ENCODE data around the gene ZFYVE19.

ZFYVE19 gene

DNA sequence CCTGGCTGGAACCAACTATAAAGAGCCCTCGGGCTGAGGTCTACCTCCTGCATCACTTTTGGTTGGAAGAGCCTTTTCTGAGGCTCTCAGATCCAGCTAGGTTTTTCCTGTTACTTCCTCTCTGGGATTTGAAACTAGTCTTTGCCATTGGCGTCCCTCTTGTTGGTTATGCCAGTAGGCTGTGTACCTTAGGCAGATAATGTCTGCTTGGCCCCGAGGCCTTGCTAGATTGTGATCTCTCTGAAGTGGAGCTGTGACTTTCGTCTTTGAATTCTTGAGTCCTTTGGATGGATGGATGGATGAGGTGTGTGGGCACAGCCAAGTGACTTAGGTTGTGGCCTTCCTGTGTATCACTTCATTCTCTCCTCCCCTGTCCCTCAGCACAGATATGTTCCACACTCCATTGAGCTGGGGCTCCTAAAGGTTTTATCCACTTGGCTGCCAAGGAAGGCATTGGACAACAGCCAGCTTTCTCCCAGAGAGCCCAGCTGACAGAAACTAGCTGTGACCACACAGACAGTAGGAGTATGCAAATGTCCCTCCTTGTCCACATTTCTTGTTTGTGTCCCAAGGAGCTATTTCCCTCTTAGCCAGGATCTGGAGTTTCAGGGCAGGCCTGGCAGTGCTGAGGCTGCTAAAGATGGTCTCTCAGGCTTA, 8.3 kb downstream of the ZFYVE19 start:
- H3K4me1 Mint-ChIP-seq = no peaks in the 10 kb centered on the region
- DNase-seq = no peak
- H3K9me3 Mint-ChIP-seq = no peaks in the 10 kb centered on the region
- no peak overlapping the region for H3K4me3 Mint-ChIP-seq
- CTCF ChIA-PET = interaction anchor here (1.4 kb wide), 1 partner anchor 207 kb away, joined by 3 read pairs; no protein-coding TSS in a partner anchor
- H3K27me3 Mint-ChIP-seq = no peaks in the 10 kb centered on the region
- peaks cover 13% of the 10 kb centered on the region for H3K36me3 Mint-ChIP-seq
- H3K27ac Mint-ChIP-seq = no peak overlapping the region

DNA sequence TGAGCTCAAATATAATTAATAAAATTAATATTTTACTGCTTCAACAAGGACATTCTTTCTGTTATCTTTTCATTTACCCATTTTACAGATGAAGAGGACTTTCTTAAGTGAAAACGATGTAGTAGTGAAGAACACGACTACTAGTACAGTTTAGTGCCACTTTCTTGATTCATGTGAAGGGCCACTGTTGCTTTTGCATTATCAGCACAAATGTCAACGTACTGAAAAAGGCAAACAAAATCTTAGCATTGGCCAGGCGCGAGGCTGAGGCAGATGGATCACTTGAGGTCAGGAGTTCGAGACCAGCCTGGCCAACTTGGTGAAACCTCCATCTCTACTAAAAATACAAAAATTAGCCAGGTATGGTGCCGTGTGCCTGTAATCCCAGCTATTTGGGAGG, 12.2 kb downstream of the ZFYVE19 start:
- DNase-seq = no peak
- no peak overlapping the region for H3K27ac Mint-ChIP-seq
- H3K36me3 Mint-ChIP-seq = peaks cover 6% of the 10 kb centered on the region
- H3K4me1 Mint-ChIP-seq = no peaks in the 10 kb centered on the region
- no peaks in the 10 kb centered on the region for H3K27me3 Mint-ChIP-seq
- CTCF ChIA-PET = no interaction called here
- H3K9me3 Mint-ChIP-seq = no peaks in the 10 kb centered on the region
- no peak overlapping the region for H3K4me3 Mint-ChIP-seq

DNA sequence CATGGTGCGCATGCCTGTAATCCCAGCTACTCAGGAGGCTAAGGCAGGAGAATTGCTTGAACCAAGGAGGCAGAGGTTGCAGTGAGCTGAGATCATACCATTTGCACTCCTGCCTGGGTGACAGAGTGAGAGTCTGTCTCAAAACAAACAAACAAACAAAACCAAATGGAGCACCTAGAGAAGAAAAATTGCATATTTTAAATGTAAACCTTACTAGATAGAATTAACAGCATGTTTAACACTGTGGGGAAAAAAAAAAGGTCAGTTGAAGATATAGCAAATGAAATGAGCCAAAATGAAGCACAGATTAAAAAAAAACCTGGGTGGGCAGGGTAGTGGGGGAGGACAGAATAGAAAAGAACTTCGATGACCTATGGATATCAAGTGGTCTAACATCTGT, 14.3 kb downstream of the ZFYVE19 start:
- DNase-seq = no peak

DNA sequence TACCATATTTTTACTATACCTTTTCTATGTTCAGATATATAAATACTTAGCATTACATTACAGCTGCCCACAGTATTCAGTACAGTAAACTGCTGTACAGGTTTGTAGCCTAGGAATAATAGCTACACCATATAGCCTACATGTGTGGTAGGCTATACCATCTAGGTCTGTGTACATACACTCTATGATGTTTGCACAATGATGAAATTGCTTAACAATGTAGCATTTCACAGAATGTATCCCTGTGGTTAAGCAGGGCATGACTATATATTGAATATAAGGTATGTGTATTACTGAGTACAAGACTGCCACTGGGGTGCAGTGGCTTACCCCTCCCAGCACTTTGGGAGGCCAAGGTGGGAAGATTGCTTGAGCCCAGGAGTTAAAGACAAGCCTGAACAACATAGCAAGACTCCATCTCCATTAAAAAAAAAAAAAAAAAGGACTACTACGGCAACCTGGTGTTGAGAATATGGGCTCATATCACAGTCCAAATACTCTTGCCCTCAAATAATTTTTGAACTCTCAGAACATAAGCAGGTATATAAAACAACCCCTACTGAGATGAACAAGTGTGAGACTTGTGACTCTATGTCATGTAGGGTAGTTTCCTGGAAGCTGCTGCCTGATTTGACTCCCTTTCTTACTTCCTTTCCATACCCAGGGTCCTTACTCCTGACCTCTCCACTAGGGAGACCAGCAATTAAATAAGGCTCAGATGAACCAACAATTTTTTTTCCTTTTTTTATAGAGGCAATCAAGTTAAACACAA, 16.9 kb downstream of the ZFYVE19 start:
- H3K9me3 Mint-ChIP-seq = no peaks in the 10 kb centered on the region
- no peak overlapping the region for H3K4me3 Mint-ChIP-seq
- H3K36me3 Mint-ChIP-seq = no peaks in the 10 kb centered on the region
- no peak for DNase-seq
- CTCF ChIA-PET = no interaction called here
- H3K27me3 Mint-ChIP-seq = peaks cover 30% of the 10 kb centered on the region
- H3K27ac Mint-ChIP-seq = no peak overlapping the region
- no peaks in the 10 kb centered on the region for H3K4me1 Mint-ChIP-seq

More for the DNA sequence above, 14.3 kb downstream of the ZFYVE19 start:
- Mint-ChIP-seq H3K27ac (no peak overlapping the region), H3K27me3 (peaks cover 16% of the 10 kb centered on the region), H3K36me3 (no peaks in the 10 kb centered on the region), H3K4me1 (no peaks in the 10 kb centered on the region), H3K4me3 (no peak overlapping the region), H3K9me3 (no peaks in the 10 kb centered on the region)
- CTCF ChIA-PET = no interaction called here

DNA sequence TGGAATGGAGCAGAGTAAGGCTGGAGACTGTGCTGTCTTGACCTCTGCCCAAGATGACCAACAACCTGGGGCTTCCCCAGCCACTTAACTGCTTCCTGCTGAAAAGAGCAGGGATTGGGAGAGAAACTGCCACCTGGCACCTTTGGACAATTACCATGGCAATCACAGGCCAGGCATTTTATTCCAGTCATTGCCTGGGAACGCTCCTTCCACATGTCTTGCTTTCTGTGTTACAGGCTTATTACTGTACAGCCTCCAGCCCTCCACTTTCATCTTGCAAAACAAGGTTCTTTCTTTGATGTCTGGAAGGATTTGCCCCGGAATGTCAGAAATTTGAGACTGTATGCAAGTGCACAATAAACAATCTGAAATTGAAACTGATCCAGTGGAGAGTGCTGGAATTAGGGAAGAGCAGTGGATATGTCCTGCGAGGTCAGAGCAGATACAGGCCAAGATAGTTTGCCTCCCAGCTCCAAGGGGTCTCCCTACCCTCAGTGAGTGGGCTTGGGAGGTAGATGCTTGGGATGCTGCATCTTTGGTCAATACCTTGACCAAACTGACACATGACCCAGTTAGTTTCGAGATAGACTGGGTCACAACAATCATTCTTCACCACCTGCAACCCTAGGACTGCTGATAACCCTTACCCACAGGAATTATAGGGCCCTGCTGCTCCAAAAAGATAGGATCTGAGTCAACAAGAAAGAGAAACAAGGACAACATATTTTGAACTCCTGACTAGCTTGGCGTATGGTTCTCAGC, 19.0 kb downstream of the ZFYVE19 start:
- no peaks in the 10 kb centered on the region for H3K4me1 Mint-ChIP-seq
- H3K4me3 Mint-ChIP-seq = no peak overlapping the region
- no peak for DNase-seq
- CTCF ChIA-PET = no interaction called here
- H3K27me3 Mint-ChIP-seq = peaks cover 30% of the 10 kb centered on the region
- H3K27ac Mint-ChIP-seq = no peak overlapping the region
- no peaks in the 10 kb centered on the region for H3K36me3 Mint-ChIP-seq
- no peaks in the 10 kb centered on the region for H3K9me3 Mint-ChIP-seq

DNA sequence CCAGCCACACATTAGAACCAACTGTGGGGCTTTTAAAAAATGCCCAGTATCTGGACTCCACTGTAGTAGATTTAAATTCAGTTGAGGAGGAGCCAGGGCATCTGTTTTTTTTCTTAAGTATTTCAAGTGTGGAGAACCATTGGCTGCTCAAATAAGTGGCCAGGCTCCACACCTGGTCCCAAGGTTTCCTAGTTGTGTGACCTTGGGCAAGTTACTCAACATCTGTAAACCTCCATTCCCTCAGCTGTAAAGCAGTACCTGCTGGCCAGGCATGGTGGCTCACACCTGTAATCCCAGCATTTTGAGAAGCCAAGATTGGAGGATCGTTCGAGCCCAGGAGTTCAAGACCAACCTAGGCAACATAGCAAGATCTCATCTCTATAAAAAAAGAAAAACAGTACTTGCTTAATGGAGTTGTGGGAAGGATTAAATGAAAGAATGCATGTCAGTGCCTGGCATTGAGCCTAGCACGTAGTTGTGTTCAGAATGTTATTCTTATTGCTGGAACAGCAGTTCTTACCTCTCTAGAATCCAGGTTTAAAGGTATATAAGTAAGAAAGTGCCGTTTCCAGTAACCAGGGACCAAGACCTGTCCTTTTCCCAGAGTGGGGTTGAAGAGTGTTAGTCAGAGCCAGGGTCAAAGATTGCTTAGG, 19.7 kb downstream of the ZFYVE19 start:
- Mint-ChIP-seq H3K27me3 (peaks cover 30% of the 10 kb centered on the region), H3K27ac (no peak overlapping the region), H3K9me3 (no peaks in the 10 kb centered on the region), H3K4me3 (no peak overlapping the region), H3K4me1 (no peaks in the 10 kb centered on the region), H3K36me3 (no peaks in the 10 kb centered on the region)
- no peak for DNase-seq
- CTCF ChIA-PET = interaction anchor here (1.5 kb wide), 1 partner anchor 32 kb away, joined by 5 read pairs; no protein-coding TSS in a partner anchor

DNA sequence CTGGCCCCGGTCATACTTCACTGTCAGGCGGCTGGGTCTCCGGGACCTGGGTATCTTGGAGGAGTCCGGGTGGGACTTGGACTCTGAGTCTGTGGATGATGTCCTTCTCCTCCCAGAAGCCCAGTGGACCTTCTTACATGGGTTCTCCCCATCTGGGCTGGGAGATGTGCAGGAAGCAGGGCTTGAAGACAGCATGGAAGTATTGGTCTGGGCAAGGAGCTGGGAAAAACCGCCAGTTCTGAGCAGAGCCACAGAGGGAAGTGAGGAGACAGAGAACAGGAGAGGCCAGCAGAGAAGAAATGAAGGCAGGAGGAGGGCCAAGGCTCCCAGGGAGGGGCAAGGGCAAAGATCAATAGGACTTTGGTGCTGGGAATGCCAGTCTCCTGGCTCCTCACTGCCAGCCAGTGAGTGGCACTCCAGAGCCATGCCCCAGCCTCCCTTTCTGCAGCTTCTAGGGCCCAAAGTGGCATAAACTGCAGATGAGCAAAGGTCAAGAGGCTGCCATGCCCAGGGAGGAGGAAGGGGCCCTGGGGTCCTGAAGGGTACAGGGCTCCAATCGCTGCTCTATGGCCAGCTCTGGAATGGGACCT, 21.7 kb downstream of the ZFYVE19 start, which contains the start of gene PPP1R14D:
Gene PPP1R14D (minus strand): TSS at position 262 of the 590 bp plus-strand sequence. CDS start 67 bp downstream, at position 195.
- H3K4me3 Mint-ChIP-seq = no peak within 1 kb of the TSS
- CTCF ChIA-PET = no interaction called here
- no peaks in the 10 kb centered on the region for H3K9me3 Mint-ChIP-seq
- H3K27ac Mint-ChIP-seq = no peak within 1 kb of the TSS
- H3K36me3 Mint-ChIP-seq = no peaks in the 10 kb centered on the region
- no peak for DNase-seq
- no peaks in the 10 kb centered on the region for H3K4me1 Mint-ChIP-seq
- H3K27me3 Mint-ChIP-seq = peaks cover 30% of the 10 kb centered on the region

DNA sequence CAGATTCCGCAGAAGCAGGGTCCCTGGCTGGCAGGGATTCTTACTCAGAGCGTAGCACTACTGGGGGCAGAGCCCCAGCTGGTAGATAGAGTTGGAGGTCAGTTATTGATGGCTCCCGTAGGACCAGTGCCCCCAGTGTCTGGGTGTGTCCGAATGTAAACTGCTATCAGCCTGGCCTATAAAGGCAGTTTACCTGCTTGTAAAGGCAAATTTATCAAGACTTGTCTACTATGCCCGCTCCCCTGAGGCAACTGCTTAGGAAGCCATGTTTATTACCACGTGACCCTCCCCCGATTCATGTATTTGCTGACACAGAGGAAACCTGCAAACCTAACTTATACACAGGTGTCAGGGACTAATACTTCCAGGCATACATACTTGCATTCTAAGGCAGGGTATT, 22.2 kb downstream of the ZFYVE19 start:
- DNase-seq = no peak
- no peak overlapping the region for H3K27ac Mint-ChIP-seq
- no peaks in the 10 kb centered on the region for H3K4me1 Mint-ChIP-seq
- peaks cover 30% of the 10 kb centered on the region for H3K27me3 Mint-ChIP-seq
- CTCF ChIA-PET = no interaction called here
- no peaks in the 10 kb centered on the region for H3K9me3 Mint-ChIP-seq
- no peak overlapping the region for H3K4me3 Mint-ChIP-seq
- H3K36me3 Mint-ChIP-seq = no peaks in the 10 kb centered on the region

DNA sequence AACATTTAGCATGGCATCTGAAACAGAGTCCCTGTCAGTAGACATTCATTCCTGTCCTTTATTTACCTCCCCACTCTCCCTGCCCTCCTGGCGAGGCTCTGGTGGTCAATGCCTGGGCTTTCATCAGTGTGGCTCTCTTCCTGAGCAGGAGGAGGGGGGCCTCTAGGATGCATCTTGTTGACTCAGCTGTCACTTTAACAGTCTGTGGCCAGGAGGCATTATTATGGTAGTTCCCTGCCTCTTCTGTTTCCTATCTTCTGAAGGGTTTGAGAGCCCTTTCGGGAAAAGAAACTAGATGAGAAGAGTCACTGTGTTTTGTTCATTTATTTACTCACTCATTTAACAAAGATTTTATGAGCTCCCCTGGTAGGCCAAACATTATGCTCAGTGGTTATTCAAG, 24.0 kb downstream of the ZFYVE19 start:
- Mint-ChIP-seq H3K27ac (no peak overlapping the region), H3K4me3 (no peak overlapping the region), H3K36me3 (no peaks in the 10 kb centered on the region), H3K4me1 (no peaks in the 10 kb centered on the region), H3K9me3 (no peaks in the 10 kb centered on the region), H3K27me3 (peaks cover 16% of the 10 kb centered on the region)
- CTCF ChIA-PET = no interaction called here
- no peak for DNase-seq

DNA sequence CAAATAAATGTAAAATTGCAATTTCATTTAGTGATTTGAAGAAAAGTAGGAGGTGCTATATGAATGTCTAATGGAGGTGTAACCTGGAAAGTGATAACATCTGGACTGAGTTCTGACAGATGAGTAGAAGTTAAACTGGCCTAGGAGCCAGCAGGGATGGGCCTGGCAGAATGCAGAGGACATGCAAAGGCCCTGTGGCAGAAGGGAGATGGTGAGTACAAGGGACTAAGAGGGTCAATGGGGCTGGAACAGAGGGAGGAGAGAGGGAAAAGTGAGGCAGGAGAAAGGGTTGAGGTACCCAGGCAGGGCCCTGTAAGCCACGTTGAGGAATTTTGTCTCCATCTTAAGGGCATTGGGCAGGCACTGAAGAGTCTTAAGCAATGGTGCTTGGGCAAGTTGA, 25.0 kb downstream of the ZFYVE19 start:
- no peaks in the 10 kb centered on the region for H3K4me1 Mint-ChIP-seq
- no peak overlapping the region for H3K4me3 Mint-ChIP-seq
- CTCF ChIA-PET = no interaction called here
- no peak overlapping the region for H3K27ac Mint-ChIP-seq
- no peak for DNase-seq
- H3K9me3 Mint-ChIP-seq = no peaks in the 10 kb centered on the region
- peaks cover 11% of the 10 kb centered on the region for H3K27me3 Mint-ChIP-seq
- no peaks in the 10 kb centered on the region for H3K36me3 Mint-ChIP-seq

DNA sequence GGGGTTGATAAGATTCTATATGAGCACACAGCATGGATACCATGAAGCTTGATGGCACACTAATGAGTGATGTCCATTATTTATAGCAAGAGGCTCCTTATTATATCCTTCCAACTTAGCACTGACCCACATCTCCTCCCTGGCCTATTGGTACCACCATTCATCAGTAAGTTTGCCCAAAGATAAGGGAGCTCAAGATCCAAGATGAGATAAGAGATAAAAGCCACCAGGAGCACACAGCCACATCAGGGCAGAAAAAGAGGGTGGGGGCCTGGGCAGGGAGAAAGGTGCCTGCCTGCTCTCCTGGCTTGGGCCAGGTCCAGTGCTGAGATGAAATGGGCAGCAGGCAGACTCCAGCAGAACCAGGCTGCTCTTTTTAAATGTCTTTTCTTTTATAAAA, 26.0 kb downstream of the ZFYVE19 start:
- Mint-ChIP-seq H3K27ac (no peak overlapping the region), H3K27me3 (peaks cover 8% of the 10 kb centered on the region), H3K36me3 (no peaks in the 10 kb centered on the region), H3K4me3 (no peak overlapping the region), H3K9me3 (no peaks in the 10 kb centered on the region), H3K4me1 (no peaks in the 10 kb centered on the region)
- no peak for DNase-seq
- CTCF ChIA-PET = no interaction called here

DNA sequence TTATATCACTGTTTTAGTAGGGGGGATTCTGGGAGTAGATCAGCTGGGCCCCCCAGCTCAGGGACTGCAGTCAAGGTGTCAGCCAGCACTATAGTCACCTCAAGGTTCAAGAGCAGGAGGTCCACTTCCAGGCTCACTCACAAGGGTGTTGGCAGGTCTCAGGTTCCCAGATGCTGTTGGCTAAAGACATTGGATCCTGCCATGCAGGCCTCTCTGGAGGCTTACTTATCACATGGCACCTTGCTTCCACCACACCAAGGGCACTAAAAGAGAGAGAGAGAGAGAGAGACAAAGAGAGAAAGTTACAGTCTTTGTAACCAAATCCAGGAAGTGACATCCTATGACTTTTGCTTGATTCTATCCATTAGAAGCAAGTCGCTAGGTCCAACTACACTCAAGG, 29.1 kb downstream of the ZFYVE19 start:
- DNase-seq = no peak
- H3K27me3 Mint-ChIP-seq = peaks cover 11% of the 10 kb centered on the region
- H3K4me3 Mint-ChIP-seq = no peak overlapping the region
- CTCF ChIA-PET = interaction anchor here (1.0 kb wide), 1 partner anchor 22 kb away, joined by 3 read pairs; no protein-coding TSS in a partner anchor
- H3K9me3 Mint-ChIP-seq = no peaks in the 10 kb centered on the region
- H3K36me3 Mint-ChIP-seq = no peaks in the 10 kb centered on the region
- no peak overlapping the region for H3K27ac Mint-ChIP-seq
- no peaks in the 10 kb centered on the region for H3K4me1 Mint-ChIP-seq

DNA sequence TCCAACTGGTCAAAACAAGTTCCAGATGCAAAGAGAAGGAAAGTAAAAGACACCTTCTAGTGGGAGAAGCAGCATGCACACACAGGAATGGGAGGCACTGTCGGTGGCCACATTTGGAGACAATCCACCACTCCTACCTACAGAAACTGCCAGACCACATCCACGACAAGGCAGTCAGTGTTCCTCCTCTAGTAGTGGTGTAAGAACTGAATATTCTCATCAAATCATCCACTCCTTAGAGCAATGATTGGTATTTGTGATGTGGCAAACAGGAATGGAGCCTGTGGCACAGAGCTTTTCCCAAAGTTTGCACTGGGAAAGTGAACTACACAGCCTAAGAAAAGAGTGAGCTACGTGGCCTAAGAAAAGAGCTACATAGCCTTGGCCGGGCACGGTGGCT, 31.9 kb downstream of the ZFYVE19 start:
- Mint-ChIP-seq H3K9me3 (no peaks in the 10 kb centered on the region), H3K27me3 (peaks cover 33% of the 10 kb centered on the region), H3K27ac (no peak overlapping the region), H3K4me1 (peaks cover 4% of the 10 kb centered on the region), H3K36me3 (no peaks in the 10 kb centered on the region), H3K4me3 (no peak overlapping the region)
- CTCF ChIA-PET = interaction anchor here (11.3 kb wide), 1 partner anchor 20 kb away, joined by 70 read pairs; no protein-coding TSS in a partner anchor
- no peak for DNase-seq

DNA sequence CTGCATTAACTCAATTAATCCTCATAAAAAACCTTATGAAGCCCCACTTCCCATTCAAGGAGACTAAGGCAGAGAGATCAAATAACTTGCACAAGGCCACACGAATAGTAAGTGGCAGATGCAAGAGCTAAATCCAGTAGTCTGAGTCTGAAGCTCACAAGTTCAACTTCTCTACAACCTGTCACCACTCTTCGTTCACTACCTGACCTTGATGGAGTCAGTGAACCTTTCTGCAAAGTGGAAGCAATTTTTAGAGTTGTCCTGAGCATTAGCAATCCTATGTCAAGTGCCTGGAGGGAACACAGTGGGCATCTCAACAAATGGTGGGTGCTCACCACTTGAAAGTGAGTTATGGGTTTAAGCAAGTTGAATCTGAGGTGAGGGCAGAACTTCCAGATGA, 34.9 kb downstream of the ZFYVE19 start:
- no peak for DNase-seq

More for the DNA sequence above, 34.9 kb downstream of the ZFYVE19 start:
- peaks cover 59% of the 10 kb centered on the region for H3K27me3 Mint-ChIP-seq
- no peak overlapping the region for H3K4me3 Mint-ChIP-seq
- CTCF ChIA-PET = interaction anchor here (11.3 kb wide), 1 partner anchor 17 kb away, joined by 70 read pairs; no protein-coding TSS in a partner anchor
- no peaks in the 10 kb centered on the region for H3K36me3 Mint-ChIP-seq
- peaks cover 20% of the 10 kb centered on the region for H3K4me1 Mint-ChIP-seq
- H3K27ac Mint-ChIP-seq = no peak overlapping the region
- H3K9me3 Mint-ChIP-seq = no peaks in the 10 kb centered on the region
